GM18873 (cell line): ENCODE data around the gene ANK3.

Experiments
- ATAC-seq: cut with Tn5 transposase; IDR thresholded peaks from one replicate; pipeline ENCODE4 v1.9.1; 2021; ENCODE audit warnings: mild to moderate bottlenecking, moderate library complexity, moderate number of reproducible peaks; ENCODE audit not compliant: unreplicated experiment, low FRiP score

ANK3 gene

DNA sequence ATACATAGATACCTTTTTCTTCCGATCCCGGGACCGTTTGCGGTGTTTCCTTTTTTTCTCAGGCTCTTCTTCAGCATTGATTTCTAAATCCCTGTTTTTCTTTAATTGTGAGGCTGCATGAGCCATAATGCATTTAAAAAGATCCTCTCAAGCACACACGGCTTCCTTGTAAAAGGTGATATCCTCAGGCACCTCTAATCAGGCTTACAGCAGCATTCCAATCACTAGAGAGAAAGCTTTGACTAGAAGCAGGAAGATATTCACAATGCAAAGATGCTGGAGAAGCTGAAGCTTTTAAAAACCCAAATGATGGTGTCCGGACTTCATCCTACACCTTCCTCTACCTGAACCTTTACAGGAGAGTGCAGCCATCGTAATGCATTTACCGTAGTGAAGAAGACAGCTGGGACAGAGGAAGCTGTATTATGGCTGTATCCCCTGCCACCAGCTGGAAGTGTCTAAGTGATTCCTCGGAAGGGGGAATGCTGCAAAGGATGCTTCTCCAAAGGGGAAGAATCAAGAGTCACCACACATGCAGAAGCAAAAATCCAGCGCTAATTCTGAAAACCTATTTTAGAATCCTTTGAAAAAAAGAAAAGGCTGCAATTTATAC lies at the start of gene ANK3:
ANK3 (minus strand) TSS at position 463 of the 613 bp plus-strand sequence; CDS start at position 126, 337 bp downstream.
- ATAC-seq = no peak

DNA sequence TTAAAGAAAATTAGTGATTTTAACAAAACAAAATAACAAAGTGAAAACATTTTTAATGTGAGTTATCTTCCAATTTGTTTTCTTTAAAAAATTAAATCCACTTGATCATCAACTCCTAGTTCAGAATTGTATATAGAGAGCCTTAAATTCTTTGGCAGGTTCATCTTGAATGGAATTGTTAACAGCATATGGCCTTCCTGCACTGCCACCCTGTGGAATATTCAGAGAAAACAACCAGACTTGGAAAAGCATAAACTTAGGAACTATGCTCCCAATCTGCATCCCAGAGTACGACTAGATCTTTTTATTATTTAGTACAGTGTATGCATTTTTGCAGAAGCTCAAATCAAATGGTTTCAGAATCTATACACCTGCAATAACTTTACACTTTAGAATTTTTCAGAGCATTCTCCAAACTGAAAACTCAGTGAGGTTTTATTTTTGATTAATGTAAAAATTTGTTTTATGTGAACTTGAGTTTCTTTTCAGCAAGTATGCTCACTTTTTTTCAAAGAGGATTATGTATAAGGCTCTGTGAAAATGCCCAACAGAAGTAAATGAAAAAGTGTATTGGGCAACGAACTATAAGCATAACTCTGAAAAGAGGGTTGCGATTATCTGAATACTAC lies 44.9 kb upstream of the ANK3 start:
- no peak for ATAC-seq

DNA sequence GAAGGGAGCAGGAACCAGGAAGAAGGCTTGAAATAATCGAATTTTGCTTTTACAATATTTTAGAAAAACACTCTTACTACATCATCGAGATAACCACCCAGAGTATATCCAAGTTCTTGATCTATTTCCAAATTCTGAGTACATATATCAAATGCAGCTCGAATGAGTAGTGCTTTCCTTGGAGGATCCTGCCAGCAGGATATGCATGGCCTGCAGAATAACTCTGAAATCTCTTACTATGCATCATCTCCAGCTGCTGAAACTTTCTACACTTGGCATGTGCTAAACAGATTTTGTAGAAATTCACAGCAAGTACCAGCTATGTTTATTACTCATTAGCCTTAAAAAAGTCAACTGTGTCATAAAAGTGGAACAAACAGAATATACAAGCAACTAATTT lies 44.0 kb upstream of the ANK3 start:
- no peak for ATAC-seq

- ATAC-seq = no peak
Measured at GRCh38 chr10:60430836-60431597, 41.3 kb upstream of the ANK3 start.

DNA sequence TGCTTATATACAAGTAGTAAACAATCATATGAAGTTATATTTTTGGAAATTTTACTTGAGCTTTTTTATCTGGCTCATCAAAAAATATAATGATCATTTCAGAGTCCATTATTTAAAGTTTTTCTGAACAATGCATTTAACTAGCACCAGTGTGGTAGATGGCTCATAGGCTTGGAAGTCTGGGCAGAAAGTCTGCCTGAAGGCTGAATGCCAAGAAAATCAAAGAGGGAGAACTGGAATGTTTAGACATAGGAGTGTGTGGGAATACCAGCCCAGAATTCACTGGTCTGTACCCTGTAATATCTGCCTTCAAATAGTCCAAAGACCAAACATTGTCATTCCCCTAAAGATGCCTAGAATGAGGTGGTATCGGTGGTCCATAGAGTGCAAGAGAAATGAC lies 40.3 kb upstream of the ANK3 start:
- ATAC-seq = no peak

- ATAC-seq = no peak
Measured at GRCh38 chr10:60429084-60429849, 39.6 kb upstream of the ANK3 start.

DNA sequence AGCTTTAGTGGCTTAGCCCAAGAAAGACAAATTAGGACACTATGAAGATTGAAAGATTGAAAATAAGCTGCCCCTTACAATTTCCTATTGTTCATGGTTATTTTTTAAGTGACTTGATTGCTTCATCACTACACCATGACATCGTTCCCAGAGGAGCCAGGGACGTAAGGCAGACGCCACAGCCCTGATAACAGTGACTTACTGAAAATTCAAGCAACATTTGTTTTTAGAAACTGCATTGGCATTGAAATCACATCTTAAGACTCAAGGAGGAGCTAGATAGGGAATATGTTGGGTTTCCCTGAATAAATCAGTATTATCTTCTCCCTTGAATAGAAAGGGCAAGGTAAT lies 38.7 kb upstream of the ANK3 start:
- ATAC-seq = no peak

DNA sequence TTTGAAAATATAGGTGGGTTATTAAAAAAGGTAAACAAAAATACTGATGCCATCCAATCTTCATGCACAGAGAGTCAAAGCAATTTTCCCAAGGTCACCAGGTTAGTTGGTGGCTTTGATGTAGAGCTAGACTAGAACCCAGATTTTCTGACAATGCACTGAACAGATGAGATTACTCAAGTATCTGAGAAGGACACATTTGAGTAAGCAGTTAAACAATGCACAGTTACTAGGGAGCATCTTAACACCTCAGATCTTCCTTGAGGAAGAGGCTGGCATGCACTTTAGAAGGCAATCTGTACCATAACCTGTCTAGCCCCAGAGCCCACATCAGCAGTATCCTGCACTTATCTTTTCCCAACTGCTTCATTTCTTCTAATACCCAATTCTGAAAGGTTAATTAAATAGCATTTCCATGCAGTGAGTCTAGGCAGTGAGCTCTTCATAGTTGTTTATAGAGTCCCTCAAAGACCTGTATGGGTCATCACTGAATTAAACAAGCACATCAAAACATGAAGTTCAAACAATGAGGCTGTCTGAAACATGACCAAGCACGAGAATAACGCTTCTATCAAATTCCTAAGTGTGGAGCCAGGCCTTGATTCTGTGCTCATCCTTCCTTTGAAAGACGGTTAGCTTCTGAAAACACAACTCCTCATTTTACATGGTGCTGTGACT lies 38.2 kb upstream of the ANK3 start:
- no peak for ATAC-seq

- no peak for ATAC-seq
Measured at GRCh38 chr10:60427148-60427547, 37.5 kb upstream of the ANK3 start.

DNA sequence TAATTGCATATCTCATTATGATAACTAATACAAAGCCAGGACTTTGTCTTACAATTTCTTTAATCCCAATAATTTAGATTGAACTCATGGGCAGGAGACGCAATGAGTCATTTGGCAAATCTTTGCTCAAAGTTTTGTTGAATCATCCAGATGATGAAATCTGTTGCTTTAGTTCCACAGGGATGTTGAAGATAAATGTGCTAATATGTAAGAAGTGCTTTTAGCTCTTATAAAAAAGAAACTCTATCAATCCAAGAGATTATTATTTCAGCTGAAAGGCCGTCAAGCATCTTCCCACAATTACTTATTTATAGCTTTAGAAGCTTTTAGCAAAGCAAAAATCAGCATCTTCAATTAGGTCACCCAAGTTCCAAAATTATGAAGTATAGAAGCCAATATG lies 36.8 kb upstream of the ANK3 start:
- no peak for ATAC-seq

DNA sequence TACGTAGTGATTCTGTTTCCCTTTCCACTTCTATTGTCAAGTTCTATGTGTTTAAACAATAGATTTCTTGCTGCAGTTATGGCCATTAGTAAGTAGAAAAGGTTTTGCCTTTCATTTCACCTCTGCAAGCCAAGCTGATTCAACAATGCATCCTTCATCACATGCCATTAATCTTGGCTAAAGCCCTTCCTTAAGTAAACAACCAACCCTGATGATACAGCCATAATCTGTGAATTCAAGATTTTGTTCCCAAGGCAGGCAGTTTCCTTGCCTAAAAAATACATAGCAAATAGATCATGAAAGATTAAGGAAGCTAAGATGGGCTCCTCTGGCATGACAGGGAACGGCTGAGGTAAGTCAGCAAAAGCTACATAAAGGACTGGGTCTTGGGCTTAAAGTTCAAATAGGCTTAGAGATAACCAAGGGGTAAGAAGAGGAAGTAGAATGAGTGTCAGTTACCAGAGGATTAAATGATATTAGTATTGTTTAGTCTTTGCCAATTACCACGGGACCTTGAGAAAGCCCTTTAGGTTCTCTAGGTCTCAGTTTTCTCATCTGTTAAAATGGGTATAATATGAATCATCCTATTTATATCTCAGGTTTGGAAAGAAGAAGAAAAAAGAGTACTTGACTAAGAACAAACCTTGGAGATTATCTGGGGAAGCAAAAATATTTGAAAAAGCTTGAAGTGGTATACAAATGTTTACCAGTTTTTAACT lies 35.9 kb upstream of the ANK3 start:
- ATAC-seq = no peak

DNA sequence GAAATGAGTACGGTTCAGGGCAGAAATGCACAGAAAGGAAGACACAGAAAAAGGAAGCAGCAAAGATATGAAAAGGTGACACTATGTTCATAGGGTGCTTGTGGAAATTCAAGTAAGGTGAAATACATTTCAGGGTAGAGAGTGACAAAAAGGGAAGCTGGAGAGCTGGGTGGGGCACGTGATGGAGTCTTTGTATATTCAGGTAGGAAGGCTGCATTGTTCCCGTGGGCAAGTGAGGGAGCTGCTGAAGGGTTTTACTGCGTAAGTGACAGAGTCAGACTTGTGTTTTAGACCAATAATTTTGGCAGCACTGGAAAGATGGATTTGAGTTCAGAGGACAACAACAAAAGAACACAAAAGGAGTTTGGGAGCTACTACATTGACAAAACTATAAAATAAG lies 35.3 kb upstream of the ANK3 start:
- ATAC-seq = no peak

DNA sequence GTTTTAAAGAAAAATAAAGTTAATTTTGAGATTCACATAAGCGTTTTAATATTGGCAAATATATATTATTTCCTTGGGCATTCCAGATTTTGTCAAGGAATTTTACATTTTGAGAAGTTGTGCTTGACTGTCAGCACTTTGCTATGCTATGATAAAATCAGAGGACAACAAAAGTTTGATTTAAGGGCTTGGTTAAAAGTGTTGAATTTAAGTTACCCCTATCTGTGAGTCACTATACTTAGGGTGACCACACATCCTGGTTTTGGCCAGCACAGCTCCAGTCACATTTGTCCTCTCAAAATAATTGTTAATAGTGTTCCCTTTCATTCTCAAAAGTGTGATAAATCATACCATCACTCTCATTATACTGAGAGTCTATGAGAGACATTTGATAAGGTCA lies 34.2 kb upstream of the ANK3 start:
- ATAC-seq = no peak

- ATAC-seq = no peak
Measured at GRCh38 chr10:60422809-60423208, 33.1 kb upstream of the ANK3 start.

- no peak for ATAC-seq
Measured at GRCh38 chr10:60420991-60421894, 31.6 kb upstream of the ANK3 start.

- no peak for ATAC-seq
Measured at GRCh38 chr10:60419249-60419648, 29.6 kb upstream of the ANK3 start.

DNA sequence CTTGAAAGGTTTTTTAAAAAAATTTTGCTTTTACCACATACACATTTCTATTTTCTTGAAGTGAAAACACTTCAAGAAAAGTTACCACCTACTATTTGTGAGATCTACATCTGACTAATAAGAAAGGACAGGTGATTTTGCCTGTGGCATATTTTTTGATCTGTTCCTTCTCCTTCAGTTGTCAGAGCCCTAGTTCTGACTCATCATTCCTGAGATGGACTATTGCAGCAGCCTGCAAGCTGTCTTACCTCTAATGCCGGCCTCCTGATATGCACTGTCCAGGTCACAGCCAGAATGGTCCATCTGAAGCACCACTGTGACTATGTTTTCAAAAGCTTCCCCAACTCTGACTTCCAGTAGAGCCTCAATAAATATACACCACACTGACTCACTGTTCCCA lies 28.2 kb upstream of the ANK3 start:
- no peak for ATAC-seq

- no peak for ATAC-seq
Measured at GRCh38 chr10:60417024-60417423, 27.3 kb upstream of the ANK3 start.
